Lower leg skin (tissue), 3 donors: ENCODE data around the gene ENTPD1.

Experiments used
- CTCF ChIP-seq, 3 donors: fragments of 450-650 bp; IDR thresholded peaks; one replicate each; pipeline ENCODE4 v1.5.1; 2016; ENCODE audit warnings: antibody characterized with exemption in 3 of 3, mild to moderate bottlenecking in 3 of 3, moderate library complexity in 2 of 3
- POLR2A ChIP-seq, 2 donors: fragments of 450-650 bp; IDR thresholded peaks; one replicate each; pipeline ENCODE4 v1.6.1; 2016 to 2017; ENCODE audit warnings: antibody characterized with exemption in 2 of 2, mild to moderate bottlenecking in 1 of 2, moderate library complexity in 1 of 2

GRCh38 chr10:95835911-95836310 is 79.9 kb downstream of the ENTPD1 start:
- no peak for TF ChIP-seq POLR2A (IDR thresholded peaks at IDR 0.05)
- no peak for TF ChIP-seq CTCF (IDR thresholded peaks at IDR 0.05)
